K562 (cell line): ENCODE results near the gene PPP2R5A. TPM values are rescaled to one million over a fixed set of nuclear protein-coding genes. Genes with fewer than 3 reads are reported as not detected.

Experiments used
- ARID3A ChIP-seq: IDR thresholded peaks from 2 replicates; pipeline ENCODE4 v1.6.1; 2012; ENCODE audit warnings: low read depth, low read length, improper control_type of control experiment, borderline replicate concordance
- ATF1 ChIP-seq, 2 experiments: fragments of 450-650 bp in 1 of 2; IDR thresholded peaks; 2 replicates each; pipeline ENCODE4 v1.6.1; 2016; ENCODE audit warnings: missing compliant biosample characterization in 1 of 2, missing genetic modification characterization in 1 of 2
- CBX3 ChIP-seq, 2 experiments: IDR thresholded peaks; 1 replicate in 1 of 2; 2 replicates in 1 of 2; pipeline ENCODE4 v1.6.1; 2012; ENCODE audit warnings: inconsistent platforms in 2 of 2, low read length in 2 of 2, borderline replicate concordance in 1 of 2, control low read depth in 1 of 2
- CHD7 ChIP-seq: fragments of 200-600 bp; sonication (generic); IDR thresholded peaks from one replicate; pipeline ENCODE4 v1.6.1; 2012; ENCODE audit warnings: mild to moderate bottlenecking, low read depth, low read length, inconsistent platforms
- DACH1 ChIP-seq: fragments of 450-650 bp; IDR thresholded peaks from 2 replicates; pipeline ENCODE4 v1.6.1; 2018; ENCODE audit not compliant: partially characterized antibody
- GATA2 ChIP-seq: sonication (generic); formaldehyde crosslinking; IDR thresholded peaks from 2 replicates; pipeline ENCODE4 v1.4.0; 2020; ENCODE audit warnings: mild to moderate bottlenecking, missing genetic modification reagents
- GATAD2B ChIP-seq: fragments of 450-650 bp; IDR thresholded peaks from 2 replicates; pipeline ENCODE4 v1.6.1; 2017; ENCODE audit warnings: mild to moderate bottlenecking, borderline replicate concordance
- KDM1A ChIP-seq, 2 experiments: fragments of 450-650 bp; IDR thresholded peaks; 2 replicates each; pipeline ENCODE4 v1.6.1; 2016; ENCODE audit warnings: mild to moderate bottlenecking in 2 of 2
- RBM39 ChIP-seq: fragments of 200-400 bp; formaldehyde crosslinking; optimal IDR thresholded peaks from 2 replicates; pipeline ENCODE3; 2018; ENCODE audit warnings: low read depth, low read length
- RHOXF2B ChIP-seq: fragments of 250-450 bp; sonication (Bioruptor Pico); conservative IDR thresholded peaks from 2 replicates; pipeline ENCODE4 v1.5.1; 2021
- SMARCE1 ChIP-seq: fragments of 450-650 bp; IDR thresholded peaks from 2 replicates; pipeline ENCODE4 v1.7.1; 2016; ENCODE audit warnings: mild to moderate bottlenecking
- STAT5A ChIP-seq: IDR thresholded peaks from 2 replicates; pipeline ENCODE4 v1.6.1; 2012; ENCODE audit warnings: low read length, inconsistent platforms, borderline replicate concordance
- TEAD2 ChIP-seq: fragments of 450-650 bp; IDR thresholded peaks from 2 replicates; pipeline ENCODE4 v1.6.1; 2016; ENCODE audit warnings: missing genetic modification characterization, control low read depth, missing compliant biosample characterization
- ZBTB17 ChIP-seq: fragments of 450-650 bp; formaldehyde crosslinking; IDR thresholded peaks from 2 replicates; pipeline ENCODE4 v1.4.0; 2020; ENCODE audit warnings: mild to moderate bottlenecking
- ZNF263 ChIP-seq: sonication (generic); formaldehyde crosslinking; IDR thresholded peaks from 2 replicates; pipeline ENCODE4 v1.8.0; 2022; ENCODE audit warnings: mild to moderate bottlenecking, missing genetic modification reagents, borderline replicate concordance
- ZNF316 ChIP-seq: fragments of 450-650 bp; IDR thresholded peaks from 2 replicates; pipeline ENCODE4 v1.6.1; 2016
- polyA plus RNA-seq, 8 experiments: library from polyadenylated mRNA; depleted of rRNA in 4 of 8; stranded (reverse) in 5 of 8; unstranded in 3 of 8; fragments of >200 nt; fragmentation: Nextera tagmentation in 2 of 8; fragmentation: Illumina TruSeq in 1 of 8; extraction: Ambion mirVana in 2 of 8; extraction: Trizol in 1 of 8; gene quantifications; 2 replicates each; pipeline versions ENCODE4 v1.2.1 to v1.2.3, GENCODE V29; 2011 to 2014; ENCODE audit warnings: inconsistent platforms in 1 of 8, missing spikeins in 1 of 8
- total RNA-seq, 7 experiments: library from RNA; depleted of rRNA in 6 of 7; stranded (reverse); fragments of >200 nt in 6 of 7; fragmentation: Illumina TruSeq in 2 of 7; extraction: Trizol in 2 of 7; gene quantifications; 2 replicates each; pipeline versions ENCODE4 v1.2.1 to v1.2.3, GENCODE V29; 2011 to 2021; ENCODE audit warnings: low replicate concordance in 1 of 7

The PPP2R5A gene
- total and polyA plus RNA-seq, 9 of the 15 experiments (the other 6 are each of a cell fraction or from before 2014, with no cell fraction given): 26.9 to 106 (median 64.3) TPM

GRCh38 chr1:212396638-212397037 lies 111.4 kb downstream of the PPP2R5A start (continued):
- TF ChIP-seq DACH1 (peak; percentile 100), CBX3 (IDR thresholded peaks at IDR 0.05; ENCODE audit: borderline replicate concordance in 1 of 2, low read length in 2 of 2) (peak in 1 of 2 experiments; percentile 81; a peak in 2 of 3 replicates), GATAD2B (peak; percentile 90; the same call in 1 of the 2 replicates), TEAD2 (tag) (no peak), RBM39 (no peak), SMARCE1 (no peak), ZNF316 (no peak), ATF1 (CRISPR knock-in tag; IDR thresholded peaks at IDR 0.05) (no peak), ATF1 (tag; IDR thresholded peaks at IDR 0.05) (no peak), ZNF263 (no peak), ZBTB17 (CRISPR knock-in tag) (no peak), CHD7 (no peak), ARID3A (0 out of 2 replicates have a peak, but pooled peaks have one; percentile 22), RHOXF2B (CRISPR knock-in tag) (no peak), KDM1A (IDR thresholded peaks at IDR 0.05) (no peak), GATA2 (CRISPR knock-in tag) (no peak; the same call in 1 of the 2 replicates), STAT5A (no peak)
